ENCODE data around the gene SSU72. TPM values are rescaled to one million over a fixed set of nuclear protein-coding genes. Genes with fewer than 3 reads are reported as not detected.

The SSU72 gene
- total RNA-seq, 1 experiment from 2014 or later, result 217 TPM

DNA sequence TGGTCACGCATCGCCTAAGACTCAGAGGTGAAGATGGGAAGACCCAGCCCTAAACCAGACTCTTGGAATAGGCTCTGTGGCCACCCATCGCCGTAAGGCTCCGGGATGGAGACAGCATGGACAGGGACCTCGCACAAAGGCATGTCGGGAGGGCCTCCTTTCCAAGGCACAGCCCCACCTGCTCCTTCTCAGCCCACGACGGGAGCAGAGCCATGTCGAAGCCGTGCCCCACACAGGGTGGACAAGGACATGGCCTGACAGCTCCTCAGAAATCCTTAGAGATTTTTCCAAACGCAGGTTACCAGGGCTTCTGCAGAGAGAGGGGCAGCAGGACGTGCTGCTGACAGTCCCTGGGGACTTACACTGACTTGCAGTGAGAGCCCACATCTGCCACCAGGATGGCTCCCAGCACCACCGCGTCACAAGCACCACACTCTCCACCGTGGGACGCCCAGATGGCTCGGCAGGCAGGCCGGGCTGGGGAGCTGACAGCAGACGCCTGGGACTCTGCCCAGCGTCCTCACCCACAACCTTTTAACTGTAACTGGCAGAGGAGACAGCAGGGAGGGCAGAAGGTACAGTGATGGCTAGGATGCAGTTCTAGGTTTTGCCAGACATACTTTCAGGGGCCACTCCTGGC lies 12.0 kb downstream of the SSU72 start:
- no TSS peak for BruUV-seq (replicated peaks)
- in situ Hi-C loops (cut with HindIII; ENCODE audit: low pct_unique_long_range_greater_than_20kb, low sequenced_read_pairs), result no loop called here
- no peaks in the 10 kb centered on the region for H3K9me3 ChIP-seq (ENCODE audit: control insufficient read depth, insufficient read depth, low read depth, low read length)
- H3K4me3 ChIP-seq (ENCODE audit: low read depth in 2 of 2, low read length in 2 of 2), result no peak overlapping the region
- peaks cover 10% of the 10 kb centered on the region for H3K36me3 ChIP-seq (ENCODE audit: control insufficient read depth, insufficient read depth, low read length)
- TF ChIP-seq SIN3A (IDR thresholded peaks at IDR 0.05; ENCODE audit: borderline replicate concordance, insufficient read depth, low read depth, low read length) (no peak), POLR2AphosphoS5 (IDR thresholded peaks at IDR 0.05; ENCODE audit: low read depth, low read length) (no peak), TCF7L2 (IDR thresholded peaks at IDR 0.05; ENCODE audit: low read depth, low read length) (no peak)
- TF ChIP-seq, protein P1, sequence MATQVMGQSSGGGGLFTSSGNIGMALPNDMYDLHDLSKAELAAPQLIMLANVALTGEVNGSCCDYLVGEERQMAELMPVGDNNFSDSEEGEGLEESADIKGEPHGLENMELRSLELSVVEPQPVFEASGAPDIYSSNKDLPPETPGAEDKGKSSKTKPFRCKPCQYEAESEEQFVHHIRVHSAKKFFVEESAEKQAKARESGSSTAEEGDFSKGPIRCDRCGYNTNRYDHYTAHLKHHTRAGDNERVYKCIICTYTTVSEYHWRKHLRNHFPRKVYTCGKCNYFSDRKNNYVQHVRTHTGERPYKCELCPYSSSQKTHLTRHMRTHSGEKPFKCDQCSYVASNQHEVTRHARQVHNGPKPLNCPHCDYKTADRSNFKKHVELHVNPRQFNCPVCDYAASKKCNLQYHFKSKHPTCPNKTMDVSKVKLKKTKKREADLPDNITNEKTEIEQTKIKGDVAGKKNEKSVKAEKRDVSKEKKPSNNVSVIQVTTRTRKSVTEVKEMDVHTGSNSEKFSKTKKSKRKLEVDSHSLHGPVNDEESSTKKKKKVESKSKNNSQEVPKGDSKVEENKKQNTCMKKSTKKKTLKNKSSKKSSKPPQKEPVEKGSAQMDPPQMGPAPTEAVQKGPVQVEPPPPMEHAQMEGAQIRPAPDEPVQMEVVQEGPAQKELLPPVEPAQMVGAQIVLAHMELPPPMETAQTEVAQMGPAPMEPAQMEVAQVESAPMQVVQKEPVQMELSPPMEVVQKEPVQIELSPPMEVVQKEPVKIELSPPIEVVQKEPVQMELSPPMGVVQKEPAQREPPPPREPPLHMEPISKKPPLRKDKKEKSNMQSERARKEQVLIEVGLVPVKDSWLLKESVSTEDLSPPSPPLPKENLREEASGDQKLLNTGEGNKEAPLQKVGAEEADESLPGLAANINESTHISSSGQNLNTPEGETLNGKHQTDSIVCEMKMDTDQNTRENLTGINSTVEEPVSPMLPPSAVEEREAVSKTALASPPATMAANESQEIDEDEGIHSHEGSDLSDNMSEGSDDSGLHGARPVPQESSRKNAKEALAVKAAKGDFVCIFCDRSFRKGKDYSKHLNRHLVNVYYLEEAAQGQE (IDR thresholded peaks at IDR 0.05; ENCODE audit: insufficient read depth in 1 of 2, low read depth in 2 of 2, low read length in 1 of 2), result no peak
- TF ChIP-seq, protein P2, sequence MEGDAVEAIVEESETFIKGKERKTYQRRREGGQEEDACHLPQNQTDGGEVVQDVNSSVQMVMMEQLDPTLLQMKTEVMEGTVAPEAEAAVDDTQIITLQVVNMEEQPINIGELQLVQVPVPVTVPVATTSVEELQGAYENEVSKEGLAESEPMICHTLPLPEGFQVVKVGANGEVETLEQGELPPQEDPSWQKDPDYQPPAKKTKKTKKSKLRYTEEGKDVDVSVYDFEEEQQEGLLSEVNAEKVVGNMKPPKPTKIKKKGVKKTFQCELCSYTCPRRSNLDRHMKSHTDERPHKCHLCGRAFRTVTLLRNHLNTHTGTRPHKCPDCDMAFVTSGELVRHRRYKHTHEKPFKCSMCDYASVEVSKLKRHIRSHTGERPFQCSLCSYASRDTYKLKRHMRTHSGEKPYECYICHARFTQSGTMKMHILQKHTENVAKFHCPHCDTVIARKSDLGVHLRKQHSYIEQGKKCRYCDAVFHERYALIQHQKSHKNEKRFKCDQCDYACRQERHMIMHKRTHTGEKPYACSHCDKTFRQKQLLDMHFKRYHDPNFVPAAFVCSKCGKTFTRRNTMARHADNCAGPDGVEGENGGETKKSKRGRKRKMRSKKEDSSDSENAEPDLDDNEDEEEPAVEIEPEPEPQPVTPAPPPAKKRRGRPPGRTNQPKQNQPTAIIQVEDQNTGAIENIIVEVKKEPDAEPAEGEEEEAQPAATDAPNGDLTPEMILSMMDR (IDR thresholded peaks at IDR 0.05), result no peak
- ATAC-seq (no peak), DNase-seq (ENCODE audit: low read depth, low spot score) (no peak)
- ChIA-PET POLR2A (no interaction called here), CTCF (interaction anchor here (0.5 kb wide), 1 partner anchor 57 kb away, joined by 4 read pairs; no protein-coding TSS in a partner anchor)
- H3K27ac ChIP-seq (ENCODE audit: low read length), result no peak overlapping the region
- intact Hi-C loops (cut with micrococcal nuclease; ENCODE audit: unreplicated experiment), result no loop called here
- no peaks in the 10 kb centered on the region for H3K27me3 ChIP-seq (ENCODE audit: control insufficient read depth, insufficient read depth, low read length)
- no peaks in the 10 kb centered on the region; the same call in 1 of the 2 replicates for H3K4me1 ChIP-seq (ENCODE audit: control insufficient read depth, insufficient read depth, low read length)

DNA sequence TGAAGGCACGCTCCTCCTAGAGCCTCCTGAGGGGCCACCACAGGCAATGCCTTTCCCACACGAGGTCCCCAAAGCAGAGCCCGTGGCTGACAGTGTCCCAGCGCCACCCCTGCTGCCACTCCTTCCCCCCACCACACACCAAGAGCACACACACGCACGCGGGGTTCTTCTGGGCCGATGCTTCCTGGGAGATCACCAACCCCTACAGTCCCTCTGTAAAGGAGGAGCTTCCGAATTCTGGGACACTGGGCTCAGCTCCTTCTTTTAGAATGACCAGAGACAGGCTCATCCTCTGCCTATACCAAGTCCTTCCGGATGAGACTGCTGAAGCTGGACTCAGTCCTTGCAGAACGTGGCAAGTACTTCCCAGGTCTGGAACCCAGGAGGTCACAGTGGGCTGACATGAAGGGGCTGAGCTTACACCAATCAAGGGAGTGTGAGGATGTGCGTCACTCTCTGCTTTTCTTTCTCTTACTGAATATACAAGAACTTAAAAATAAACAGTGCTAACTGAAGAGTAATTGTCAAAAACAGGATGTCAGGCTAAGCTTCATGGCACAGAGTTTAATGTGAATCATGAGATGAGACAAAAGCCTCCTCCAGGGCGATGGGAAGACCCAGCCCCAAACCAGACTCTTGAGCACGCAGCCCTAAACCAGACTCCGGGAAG lies 12.7 kb downstream of the SSU72 start:
- Histone ChIP-seq H3K27me3 (ENCODE audit: control insufficient read depth, insufficient read depth, low read length) (no peaks in the 10 kb centered on the region), H3K27ac (ENCODE audit: low read length) (no peak overlapping the region), H3K9me3 (ENCODE audit: control insufficient read depth, insufficient read depth, low read depth, low read length) (no peaks in the 10 kb centered on the region), H3K4me1 (ENCODE audit: control insufficient read depth, insufficient read depth, low read length) (no peaks in the 10 kb centered on the region), H3K4me3 (ENCODE audit: low read depth in 2 of 2, low read length in 2 of 2) (no peak overlapping the region), H3K36me3 (ENCODE audit: control insufficient read depth, insufficient read depth, low read length) (peaks cover 10% of the 10 kb centered on the region)
- ATAC-seq (no peak), DNase-seq (ENCODE audit: low read depth, low spot score) (no peak)
- intact Hi-C loops (cut with micrococcal nuclease; ENCODE audit: unreplicated experiment), result no loop called here
- CTCF ChIA-PET, result interaction anchor here (0.5 kb wide), 1 partner anchor 56 kb away, joined by 4 read pairs; no protein-coding TSS in a partner anchor
- TF ChIP-seq TCF7L2 (IDR thresholded peaks at IDR 0.05; ENCODE audit: low read depth, low read length), result no peak
- no peak; the same call in 1 of the 2 replicates for TF ChIP-seq POLR2AphosphoS5 (IDR thresholded peaks at IDR 0.05; ENCODE audit: low read depth, low read length)
- TF ChIP-seq, protein P2 (IDR thresholded peaks at IDR 0.05), result no peak
- TF ChIP-seq, protein P1 (IDR thresholded peaks at IDR 0.05; ENCODE audit: insufficient read depth in 1 of 2, low read depth in 2 of 2, low read length in 1 of 2), result no peak
- POLR2A ChIA-PET, result no interaction called here
- in situ Hi-C loops (cut with HindIII; ENCODE audit: low pct_unique_long_range_greater_than_20kb, low sequenced_read_pairs), result no loop called here
- BruUV-seq (replicated peaks), result no TSS peak

All from Panc1 (cell line).